Stimulated activated CD8-positive, alpha-beta memory T cell treated with anti-CD3 and anti-CD28 coated beads, Interleukin-7, amount 100 ng/mL, for 48 hours (primary cell): ENCODE measurements around the gene DCAF16.

ENCODE experiments used
- DNase-seq, 2 donors: peaks; one replicate each; pipeline ENCODE4 v3.0.0-alpha.2; 2020; ENCODE audit warnings: low read depth in 1 of 2; ENCODE audit errors: extremely low read depth in 1 of 2

DCAF16 gene

DNA sequence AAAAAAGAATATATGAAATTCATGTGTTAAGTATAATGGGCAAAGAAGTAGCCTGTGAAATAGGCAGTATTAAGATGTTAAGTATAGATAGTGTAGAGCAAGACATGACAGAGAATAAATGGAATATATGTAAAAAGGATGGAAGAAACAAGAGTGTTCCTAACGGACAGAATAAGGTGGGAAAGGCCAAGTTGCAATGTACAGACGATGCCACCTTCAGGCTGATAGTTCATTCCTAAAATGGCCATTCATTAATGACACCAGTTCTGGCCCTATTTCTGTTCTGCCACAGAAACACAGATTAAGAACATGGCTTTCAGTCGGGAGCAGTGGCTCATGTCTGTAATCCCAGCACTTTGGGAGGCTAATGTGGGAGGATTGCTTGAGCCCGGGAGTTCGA, 24.7 kb downstream of the DCAF16 start:
- no peak for DNase-seq

GRCh38 chr4:17781300-17782287, 29.0 kb downstream of the DCAF16 start, which contains the start of gene FAM184B:
Gene FAM184B, minus strand, starts transcription at chr4:17781621. Its CDS starts 322 bp downstream, at chr4:17781299.
- DNase-seq, result no peak

DNA sequence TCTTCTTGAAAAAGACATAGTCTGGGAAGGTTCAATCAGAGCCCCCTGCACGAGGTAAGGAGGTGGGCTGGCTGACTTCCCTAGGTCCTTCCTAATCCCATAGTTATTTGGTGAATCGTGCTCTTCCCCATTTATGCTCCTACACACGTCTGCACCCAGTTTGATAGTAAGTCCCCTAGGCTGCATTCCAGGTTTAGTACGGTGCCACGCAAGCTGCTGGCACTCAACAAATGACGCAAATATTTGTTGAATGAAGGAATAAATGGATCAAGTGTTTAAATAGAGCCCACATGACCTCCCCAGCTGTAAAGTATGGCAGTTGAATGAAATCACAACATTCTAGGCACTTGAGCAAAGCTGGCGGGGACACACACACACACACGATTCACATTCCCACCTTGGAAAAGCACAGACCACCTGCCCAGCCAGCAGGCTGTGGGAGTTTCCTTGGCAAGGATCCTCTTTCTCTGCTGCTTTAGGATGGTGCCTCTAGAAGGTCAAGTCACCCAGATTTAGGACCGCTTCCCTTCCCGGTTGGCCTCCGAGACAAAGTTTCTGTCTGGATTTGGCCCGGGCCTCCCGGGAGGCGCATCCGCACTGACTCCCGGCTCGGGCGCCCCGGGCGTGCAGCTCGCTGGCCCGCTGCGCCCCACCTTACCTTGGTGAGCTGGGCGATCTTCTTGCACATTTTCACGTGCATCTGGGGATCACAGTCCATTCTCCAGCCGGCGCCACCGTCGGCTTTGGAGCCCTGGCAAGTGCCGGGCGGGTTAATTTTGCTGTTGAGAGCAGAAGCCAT, 29.9 kb downstream of the DCAF16 start:
- DNase-seq, result no peak

- no peak for DNase-seq
These were observed 32.1 kb downstream of the DCAF16 start for GRCh38 chr4:17778431-17778830.

DNA sequence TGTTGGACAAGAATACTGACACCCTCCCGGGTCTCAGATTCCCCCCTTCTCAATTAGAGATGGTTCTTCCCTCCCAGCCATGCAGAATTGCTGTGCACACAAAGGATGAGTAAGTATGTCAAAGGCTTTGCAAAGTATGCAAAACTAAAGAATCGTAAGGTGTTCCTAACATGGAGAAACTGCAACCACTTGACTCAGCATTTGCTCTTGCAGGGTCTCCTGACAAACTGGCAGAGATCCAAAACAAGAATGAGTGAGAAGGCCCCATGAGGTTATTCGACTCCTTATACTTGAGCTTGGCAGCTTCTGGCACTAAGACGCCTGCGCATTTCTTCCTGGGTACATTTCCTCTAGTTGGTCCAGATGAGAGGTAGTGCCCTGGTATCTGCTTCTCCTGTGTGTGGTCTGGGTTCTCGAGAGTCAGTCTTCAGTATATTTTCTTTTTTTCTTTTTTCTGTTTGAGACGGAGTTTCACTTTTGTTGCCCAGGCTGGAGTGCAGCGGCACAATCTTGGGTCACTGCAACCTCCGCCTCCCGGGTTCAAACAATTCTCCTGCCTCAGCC, 37.3 kb downstream of the DCAF16 start:
- DNase-seq, result no peak

DNA sequence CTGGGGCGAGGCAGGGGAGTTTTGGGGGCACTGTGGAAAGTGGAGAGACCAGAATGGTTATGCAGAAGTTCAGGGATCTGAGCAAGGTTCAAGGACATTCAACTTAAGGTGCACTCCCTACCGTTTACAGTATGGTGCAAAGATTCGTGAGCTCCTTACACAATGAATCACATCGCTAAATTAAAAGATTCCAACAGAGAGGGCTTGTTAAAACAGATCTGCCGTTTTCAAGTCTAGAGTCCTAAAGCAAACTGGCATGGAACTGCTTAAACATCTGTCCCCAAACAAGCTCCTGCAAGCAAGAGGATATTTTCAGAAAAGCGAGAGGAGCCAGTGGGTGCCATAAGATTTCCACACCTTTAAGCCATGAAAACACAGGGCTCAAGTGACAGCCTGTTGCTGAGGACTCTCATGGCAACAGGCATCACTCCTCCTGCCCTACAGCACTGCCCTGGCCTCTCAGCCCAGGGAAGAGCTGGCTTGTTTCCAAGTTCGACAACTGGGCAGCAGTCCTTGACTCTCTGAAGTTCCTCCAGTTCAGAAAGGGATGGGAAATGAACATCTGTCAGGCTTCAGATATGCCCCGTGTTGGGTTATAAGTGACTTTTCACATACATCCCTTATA, 39.2 kb downstream of the DCAF16 start:
- no peak for DNase-seq

- DNase-seq, result no peak
These were observed 39.7 kb downstream of the DCAF16 start for GRCh38 chr4:17770845-17771244.

DNA sequence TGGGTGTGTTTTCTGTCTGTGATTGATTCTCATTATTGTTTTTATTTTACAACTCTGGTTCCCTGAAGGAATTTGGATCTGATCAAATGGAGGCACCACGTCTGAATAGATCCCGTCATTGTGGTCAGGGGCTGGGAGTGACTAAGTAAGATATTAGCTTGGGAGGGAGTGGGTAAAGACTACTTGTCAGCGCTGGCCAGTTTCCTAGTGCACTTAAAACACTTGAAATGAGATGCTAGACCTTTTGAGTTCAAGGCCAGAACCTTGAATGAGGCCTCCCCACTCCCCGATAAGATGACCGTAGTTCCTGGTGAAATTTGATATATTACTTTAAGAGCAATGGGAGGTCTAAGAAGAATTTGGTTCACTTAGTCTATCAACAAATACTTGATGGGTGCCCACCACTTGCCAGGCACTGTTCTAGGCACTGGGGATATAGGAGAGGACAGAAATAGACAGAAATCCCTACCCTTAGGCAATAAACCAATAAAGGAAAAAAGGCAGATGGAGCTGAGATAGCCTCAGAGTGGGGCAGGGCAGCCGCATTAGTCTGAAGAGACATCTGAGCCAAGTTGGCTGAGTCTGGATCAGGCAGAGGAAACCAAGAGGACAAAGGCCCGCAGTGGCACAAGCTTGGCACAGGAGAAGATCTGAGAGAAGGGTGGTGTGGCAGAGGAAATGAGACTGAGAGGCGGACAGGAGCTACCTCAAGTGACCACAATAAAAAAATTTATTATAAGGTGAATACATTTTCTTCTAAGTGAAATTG, 41.0 kb downstream of the DCAF16 start:
- no peak for DNase-seq

- no peak for DNase-seq
These were observed 43.6 kb downstream of the DCAF16 start for GRCh38 chr4:17766826-17767458.

GRCh38 chr4:17765514-17766286, 44.9 kb downstream of the DCAF16 start:
- DNase-seq, result no peak

- DNase-seq, result no peak
These were observed 46.6 kb downstream of the DCAF16 start for GRCh38 chr4:17763931-17764330.

DNA sequence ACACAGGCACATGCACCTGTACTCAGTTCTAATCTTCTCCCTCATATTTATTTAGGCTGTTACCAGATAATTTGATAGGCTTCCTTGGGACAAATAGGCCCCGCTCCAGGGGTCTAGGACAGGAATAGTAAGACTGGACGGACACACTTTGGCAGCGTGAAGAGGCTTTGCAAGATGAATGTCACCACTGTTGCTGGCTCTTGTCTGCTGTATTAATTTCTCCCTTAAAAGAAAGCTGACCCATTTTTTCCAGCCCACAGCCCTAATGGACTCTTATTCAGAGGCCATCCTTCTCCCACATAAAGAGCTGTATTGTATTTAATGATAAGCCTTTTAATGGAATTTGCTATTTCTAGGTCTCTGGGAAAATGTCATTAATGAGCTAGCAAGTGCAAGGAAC, 47.1 kb downstream of the DCAF16 start:
- no peak for DNase-seq

- DNase-seq, result no peak
These were observed 47.8 kb downstream of the DCAF16 start for GRCh38 chr4:17762726-17763125.

- DNase-seq, result no peak
These were observed 49.5 kb downstream of the DCAF16 start for GRCh38 chr4:17761062-17761461.

DNA sequence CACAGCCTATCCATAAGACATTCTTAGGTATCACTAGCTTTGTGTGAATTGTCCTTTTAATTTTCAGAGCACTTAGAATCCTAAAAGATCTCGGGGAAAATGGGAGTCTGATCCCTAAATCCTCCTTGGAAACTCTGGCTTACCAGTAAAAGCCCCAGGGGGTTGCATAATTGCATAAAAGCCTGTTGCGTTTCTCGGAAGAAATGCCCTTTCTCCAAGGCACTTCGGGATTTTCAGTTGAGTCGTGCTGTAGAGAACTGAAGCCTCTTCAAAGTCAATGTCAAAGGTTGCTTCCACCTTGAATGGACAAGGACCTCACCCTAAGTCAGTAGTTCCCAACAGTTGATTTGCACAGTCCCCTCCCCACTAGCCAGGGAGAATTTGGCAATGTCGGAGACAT, 49.9 kb downstream of the DCAF16 start:
- DNase-seq, result no peak

DNA sequence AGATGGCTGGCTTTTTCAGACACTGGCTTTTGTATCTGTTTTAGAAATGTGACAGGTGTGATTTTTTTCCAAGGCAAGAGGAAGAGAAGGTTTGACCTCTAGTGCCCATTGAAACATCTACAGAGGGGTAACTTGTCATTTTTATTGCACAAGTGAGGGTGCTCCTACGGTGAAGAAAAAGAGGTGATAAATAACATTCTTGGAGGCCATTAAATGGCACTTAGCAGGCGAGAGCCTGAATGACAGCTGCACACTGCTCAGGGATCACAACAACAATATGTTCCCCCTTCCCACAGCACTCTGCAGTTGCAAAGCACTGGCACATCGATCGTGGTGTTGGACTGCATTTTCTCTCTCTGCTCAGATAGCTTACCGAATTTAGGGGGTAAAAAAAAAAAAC, 52.1 kb downstream of the DCAF16 start:
- no peak for DNase-seq

GRCh38 chr4:17757621-17758020, 52.9 kb downstream of the DCAF16 start:
- no peak for DNase-seq

- no peak for DNase-seq
These were observed 56.9 kb downstream of the DCAF16 start for GRCh38 chr4:17753646-17754045.
